Measurements from ENCODE around the gene ZNF444. TPM values are rescaled to one million over a fixed set of nuclear protein-coding genes. Genes with fewer than 3 reads are reported as not detected.

ZNF444 gene
- polyA plus RNA-seq, 1 experiment: 9.9 TPM

DNA sequence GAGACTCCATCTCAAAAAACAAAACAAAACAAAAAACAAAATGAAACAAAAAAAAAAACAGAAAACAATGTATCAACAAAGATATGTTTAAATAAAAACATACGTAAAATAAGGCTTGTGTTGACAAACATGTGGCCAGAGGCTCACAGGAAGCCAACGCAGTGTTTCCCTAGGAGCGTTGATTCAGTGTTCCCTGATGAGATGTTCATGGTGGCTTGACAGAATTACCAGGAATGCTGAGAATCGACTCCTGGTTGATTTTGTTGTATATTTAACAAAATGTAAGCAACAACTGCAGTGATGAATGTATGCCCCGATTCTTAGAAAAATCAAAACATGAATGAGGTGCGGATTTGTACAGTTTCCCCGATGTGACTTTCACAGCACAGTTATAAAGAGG is 11.1 kb upstream of the ZNF444 start:
- Histone ChIP-seq H3K27me3 (ENCODE audit: control insufficient read depth, insufficient read depth, low read length) (no peaks in the 10 kb centered on the region), H3K4me3 (ENCODE audit: low read depth, low read length) (no peak overlapping the region), H3K27ac (ENCODE audit: low read depth, low read length) (no peak overlapping the region), H3K9me3 (ENCODE audit: control insufficient read depth, insufficient read depth, low read length) (no peaks in the 10 kb centered on the region; the same call in 1 of the 2 replicates)
- POLR2A ChIA-PET: no interaction called here
- CTCF ChIA-PET: no interaction called here
- DNase-seq (ENCODE audit: low read depth, low spot score): no peak
- TF ChIP-seq, protein P1, sequence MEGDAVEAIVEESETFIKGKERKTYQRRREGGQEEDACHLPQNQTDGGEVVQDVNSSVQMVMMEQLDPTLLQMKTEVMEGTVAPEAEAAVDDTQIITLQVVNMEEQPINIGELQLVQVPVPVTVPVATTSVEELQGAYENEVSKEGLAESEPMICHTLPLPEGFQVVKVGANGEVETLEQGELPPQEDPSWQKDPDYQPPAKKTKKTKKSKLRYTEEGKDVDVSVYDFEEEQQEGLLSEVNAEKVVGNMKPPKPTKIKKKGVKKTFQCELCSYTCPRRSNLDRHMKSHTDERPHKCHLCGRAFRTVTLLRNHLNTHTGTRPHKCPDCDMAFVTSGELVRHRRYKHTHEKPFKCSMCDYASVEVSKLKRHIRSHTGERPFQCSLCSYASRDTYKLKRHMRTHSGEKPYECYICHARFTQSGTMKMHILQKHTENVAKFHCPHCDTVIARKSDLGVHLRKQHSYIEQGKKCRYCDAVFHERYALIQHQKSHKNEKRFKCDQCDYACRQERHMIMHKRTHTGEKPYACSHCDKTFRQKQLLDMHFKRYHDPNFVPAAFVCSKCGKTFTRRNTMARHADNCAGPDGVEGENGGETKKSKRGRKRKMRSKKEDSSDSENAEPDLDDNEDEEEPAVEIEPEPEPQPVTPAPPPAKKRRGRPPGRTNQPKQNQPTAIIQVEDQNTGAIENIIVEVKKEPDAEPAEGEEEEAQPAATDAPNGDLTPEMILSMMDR (IDR thresholded peaks at IDR 0.05; ENCODE audit: low read depth, low read length): no peak

DNA sequence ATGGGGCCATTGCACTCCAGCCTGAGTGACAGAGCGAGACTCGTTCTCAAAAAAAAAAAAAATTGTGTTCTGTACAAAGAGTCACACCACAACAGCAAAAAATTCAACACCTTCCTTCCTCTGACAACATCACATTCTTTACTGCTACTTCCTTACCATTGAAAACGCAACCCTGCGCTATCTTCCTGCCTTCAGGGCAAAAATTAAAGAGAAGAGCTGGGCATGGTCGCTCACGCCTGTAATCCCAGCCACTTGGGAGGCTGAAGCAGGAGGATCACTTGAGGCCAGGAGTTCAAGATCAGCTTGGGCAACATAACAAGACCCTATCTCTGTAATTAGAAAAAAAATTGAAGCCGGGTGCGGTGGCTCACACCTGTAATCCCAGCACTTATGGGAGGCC is 9.4 kb upstream of the ZNF444 start:
- H3K4me3 ChIP-seq (ENCODE audit: low read depth, low read length): no peak overlapping the region
- ChIA-PET POLR2A (interaction anchor here (0.6 to 2.1 kb wide), 3 partner anchors 11 to 464 kb away, joined by 3 to 10 read pairs (median 6); partner anchors contain the start of gene ZNF787), CTCF (interaction anchor here (1.0 kb wide), 1 partner anchor 9 kb away, joined by 3 read pairs; no protein-coding TSS in a partner anchor)
- no peaks in the 10 kb centered on the region; the same call in 1 of the 2 replicates for H3K9me3 ChIP-seq (ENCODE audit: control insufficient read depth, insufficient read depth, low read length)
- H3K27ac ChIP-seq (ENCODE audit: low read depth, low read length): peak overlapping the region; percentile 77
- TF ChIP-seq, protein P1 (IDR thresholded peaks at IDR 0.05; ENCODE audit: low read depth, low read length): no peak
- no peak for DNase-seq (ENCODE audit: low read depth, low spot score)
- H3K27me3 ChIP-seq (ENCODE audit: control insufficient read depth, insufficient read depth, low read length): no peaks in the 10 kb centered on the region

DNA sequence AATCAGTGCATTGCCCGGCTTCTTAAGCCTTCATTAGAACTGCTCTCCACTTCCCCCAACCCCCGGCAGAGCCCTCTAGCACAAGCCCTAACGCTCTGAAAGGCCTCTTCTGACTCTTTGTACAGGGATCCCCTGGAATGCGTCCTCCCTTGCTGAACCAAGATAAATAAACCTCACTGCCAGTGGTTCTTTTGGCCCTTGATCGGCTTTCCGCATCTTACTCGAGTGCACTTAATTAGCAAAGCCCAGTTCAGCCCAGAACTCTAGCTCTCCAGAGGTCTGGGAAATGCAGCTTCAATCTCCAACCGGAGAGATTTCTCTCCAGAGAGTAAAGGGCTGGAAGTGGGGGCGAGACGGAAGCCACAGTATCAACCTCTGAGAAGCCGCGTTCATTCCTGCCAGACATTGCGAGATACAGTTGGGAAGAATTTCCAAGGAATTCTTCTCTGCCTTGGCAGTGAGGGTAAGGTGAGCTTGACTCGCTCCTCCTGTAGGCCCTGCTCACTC is 8.7 kb upstream of the ZNF444 start:
- Histone ChIP-seq H3K4me3 (ENCODE audit: low read depth, low read length) (peak overlapping the region; percentile 13; the same call in 1 of the 2 replicates), H3K9me3 (ENCODE audit: control insufficient read depth, insufficient read depth, low read length) (no peaks in the 10 kb centered on the region), H3K27ac (ENCODE audit: low read depth, low read length) (peak overlapping the region; percentile 77), H3K27me3 (ENCODE audit: control insufficient read depth, insufficient read depth, low read length) (no peaks in the 10 kb centered on the region)
- DNase-seq (ENCODE audit: low read depth, low spot score): no peak
- ChIA-PET POLR2A (interaction anchor here (0.7 to 2.1 kb wide), 5 partner anchors 8 to 1015 kb away, joined by 4 to 10 read pairs (median 6); partner anchors contain the start of gene ZNF787), CTCF (interaction anchor here (0.7 to 1.0 kb wide), 3 partner anchors 9 to 602 kb away, joined by 3 to 8 read pairs (median 3); no protein-coding TSS in a partner anchor)
- TF ChIP-seq, protein P1 (IDR thresholded peaks at IDR 0.05; ENCODE audit: low read depth, low read length): no peak

DNA sequence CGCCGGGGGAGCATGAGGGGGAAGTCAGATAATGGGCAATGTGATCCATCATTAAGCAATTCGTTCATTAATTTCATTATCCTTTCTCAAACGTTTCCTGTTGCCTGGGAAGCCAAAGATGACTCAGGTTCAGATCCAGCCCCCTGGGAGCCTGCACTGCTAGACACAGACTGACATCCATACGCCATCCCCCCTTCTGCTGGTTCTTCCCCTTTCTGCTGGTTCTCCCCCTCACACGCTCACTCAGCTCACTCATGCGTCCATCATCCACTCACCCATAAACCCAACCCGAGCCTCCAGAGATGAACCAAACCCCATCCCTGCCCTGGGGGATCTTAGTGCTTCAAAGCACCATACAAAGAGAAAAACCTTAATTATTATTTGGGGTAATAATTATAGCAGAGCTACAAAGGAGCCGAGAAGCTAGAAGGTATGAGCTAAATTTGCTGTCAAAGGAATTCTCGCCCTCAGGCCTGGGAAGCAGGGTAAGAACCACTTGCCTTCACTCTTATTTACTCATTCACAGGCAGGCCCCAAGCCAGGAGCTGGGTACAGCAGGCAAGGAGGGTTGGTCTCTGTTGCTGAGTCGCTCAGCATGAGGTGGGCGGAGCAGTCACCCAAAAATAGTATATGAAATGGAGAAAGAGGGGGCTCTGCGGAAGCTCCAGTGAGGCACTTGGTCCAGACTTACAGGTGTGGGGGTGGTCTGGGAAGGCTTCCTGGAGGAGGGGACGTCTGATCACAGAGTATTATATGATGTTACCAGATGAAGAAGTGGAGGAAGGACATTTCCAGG is 7.0 kb upstream of the ZNF444 start:
- Histone ChIP-seq H3K9me3 (ENCODE audit: control insufficient read depth, insufficient read depth, low read length) (no peaks in the 10 kb centered on the region), H3K4me3 (ENCODE audit: low read depth, low read length) (no peak overlapping the region), H3K27ac (ENCODE audit: low read depth, low read length) (peak overlapping the region; percentile 31), H3K27me3 (ENCODE audit: control insufficient read depth, insufficient read depth, low read length) (no peaks in the 10 kb centered on the region)
- TF ChIP-seq, protein P1 (IDR thresholded peaks at IDR 0.05; ENCODE audit: low read depth, low read length): no peak
- CTCF ChIA-PET: no interaction called here
- no peak for DNase-seq (ENCODE audit: low read depth, low spot score)
- POLR2A ChIA-PET: no interaction called here

GRCh38 chr19:56134654-56134921 is 6.5 kb upstream of the ZNF444 start:
- no peaks in the 10 kb centered on the region for H3K27me3 ChIP-seq (ENCODE audit: control insufficient read depth, insufficient read depth, low read length)
- DNase-seq (ENCODE audit: low read depth, low spot score): no peak
- H3K4me3 ChIP-seq (ENCODE audit: low read depth, low read length): no peak overlapping the region
- TF ChIP-seq, protein P1 (IDR thresholded peaks at IDR 0.05; ENCODE audit: low read depth, low read length): no peak
- no peak overlapping the region for H3K27ac ChIP-seq (ENCODE audit: low read depth, low read length)
- H3K9me3 ChIP-seq (ENCODE audit: control insufficient read depth, insufficient read depth, low read length): no peaks in the 10 kb centered on the region
- POLR2A ChIA-PET: no interaction called here
- CTCF ChIA-PET: no interaction called here
